Omental fat pad (tissue), 4 donors: ENCODE measurements around the gene ADNP. TPM values are rescaled to one million over a fixed set of nuclear protein-coding genes. Genes with fewer than 3 reads are reported as not detected.
A peak's percentile ranks its signal among the peaks of the same experiment; 100 is the strongest.

Experiments used
- ATAC-seq: fragments of 150-250 bp; one replicate; pipeline ENCODE4 v1.9.1; 2016; ENCODE audit warnings: mild to moderate bottlenecking, moderate library complexity; ENCODE audit not compliant: low FRiP score
- DNase-seq: peaks from one replicate; pipeline ENCODE4 v3.0.0-alpha.2; 2019; ENCODE audit warnings: low spot score
- CTCF ChIP-seq, 3 donors: fragments of 450-650 bp; IDR thresholded peaks; one replicate each; pipeline ENCODE4 v1.5.1; 2016 to 2017; ENCODE audit warnings: antibody characterized with exemption in 3 of 3, mild to moderate bottlenecking in 3 of 3, moderate library complexity in 2 of 3
- total RNA-seq, 4 donors: library from RNA; depleted of rRNA; stranded (reverse); fragments of >200 nt; gene quantifications; one replicate each; pipeline ENCODE4 v1.1.0, GENCODE V29; 2016

ADNP gene
- total RNA-seq, 4 donors from 2014 or later = 42.2 to 65.9 (median 47.3) TPM

GRCh38 chr20:50870561-50871161, 60.6 kb downstream of the ADNP start:
- DNase-seq = no peak
- peak; percentile 83 for ATAC-seq
- no peak for TF ChIP-seq CTCF (IDR thresholded peaks at IDR 0.05)

- ATAC-seq (no peak), DNase-seq (no peak)
- no peak for TF ChIP-seq CTCF (IDR thresholded peaks at IDR 0.05)
Observed at GRCh38 chr20:50868509-50869495, 62.4 kb downstream of the ADNP start.

- DNase-seq = no peak
- no peak for TF ChIP-seq CTCF (IDR thresholded peaks at IDR 0.05)
- no peak for ATAC-seq
Observed at GRCh38 chr20:50867805-50868204, 63.4 kb downstream of the ADNP start.

- TF ChIP-seq CTCF (IDR thresholded peaks at IDR 0.05) = no peak
Observed at GRCh38 chr20:50866831-50867230, 64.4 kb downstream of the ADNP start.

GRCh38 chr20:50866036-50866685, 65.1 kb downstream of the ADNP start:
- ATAC-seq = no peak
- no peak for DNase-seq
- TF ChIP-seq CTCF (IDR thresholded peaks at IDR 0.05) = no peak

More at GRCh38 chr20:50866831-50867230, 64.4 kb downstream of the ADNP start:
- DNase-seq (no peak), ATAC-seq (no peak)

- ATAC-seq = no peak
- TF ChIP-seq CTCF (IDR thresholded peaks at IDR 0.05) = no peak
- no peak for DNase-seq
Observed at GRCh38 chr20:50865591-50865990, 65.6 kb downstream of the ADNP start.
